ENCODE results near the gene ACOX3.

ACOX3 gene

DNA sequence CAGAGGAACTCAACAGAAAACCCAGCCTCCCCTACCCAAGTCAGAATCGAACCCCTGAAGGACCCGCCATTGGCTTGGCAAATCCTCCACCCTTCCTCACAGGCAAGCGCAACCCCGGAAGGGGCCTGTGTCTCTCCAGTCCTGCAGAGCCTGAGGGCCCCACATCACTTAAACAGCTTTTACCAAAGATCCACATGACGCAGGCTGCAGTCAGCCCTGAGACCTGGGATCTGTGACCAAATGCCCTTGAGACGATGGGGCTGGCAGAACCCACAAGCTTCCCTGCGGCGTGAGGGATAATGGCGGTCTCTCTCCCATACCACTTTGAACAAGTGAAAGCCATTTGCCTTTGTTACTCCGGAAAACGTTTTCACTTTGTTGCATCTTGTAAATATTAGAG is 54.9 kb downstream of the ACOX3 start:
- no peak for DNase-seq

DNA sequence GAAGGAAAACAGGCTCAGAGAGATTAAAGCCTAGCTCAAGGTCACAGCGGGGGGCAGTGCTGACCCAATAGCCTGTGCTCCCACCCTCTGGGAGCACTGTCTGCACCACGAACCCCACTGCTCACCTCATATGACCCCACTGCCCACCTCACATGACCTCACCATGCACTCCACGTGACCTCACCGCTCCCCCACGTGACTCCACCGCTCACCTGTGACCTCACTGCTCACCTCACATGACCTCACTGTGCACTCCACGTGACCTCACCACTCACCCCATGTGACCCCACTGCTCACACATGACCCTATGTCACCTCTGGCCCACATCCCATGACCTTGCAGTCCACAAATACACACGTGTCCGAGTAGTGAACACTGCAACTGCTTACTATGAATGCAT is 55.4 kb downstream of the ACOX3 start:
- no peak for DNase-seq

DNA sequence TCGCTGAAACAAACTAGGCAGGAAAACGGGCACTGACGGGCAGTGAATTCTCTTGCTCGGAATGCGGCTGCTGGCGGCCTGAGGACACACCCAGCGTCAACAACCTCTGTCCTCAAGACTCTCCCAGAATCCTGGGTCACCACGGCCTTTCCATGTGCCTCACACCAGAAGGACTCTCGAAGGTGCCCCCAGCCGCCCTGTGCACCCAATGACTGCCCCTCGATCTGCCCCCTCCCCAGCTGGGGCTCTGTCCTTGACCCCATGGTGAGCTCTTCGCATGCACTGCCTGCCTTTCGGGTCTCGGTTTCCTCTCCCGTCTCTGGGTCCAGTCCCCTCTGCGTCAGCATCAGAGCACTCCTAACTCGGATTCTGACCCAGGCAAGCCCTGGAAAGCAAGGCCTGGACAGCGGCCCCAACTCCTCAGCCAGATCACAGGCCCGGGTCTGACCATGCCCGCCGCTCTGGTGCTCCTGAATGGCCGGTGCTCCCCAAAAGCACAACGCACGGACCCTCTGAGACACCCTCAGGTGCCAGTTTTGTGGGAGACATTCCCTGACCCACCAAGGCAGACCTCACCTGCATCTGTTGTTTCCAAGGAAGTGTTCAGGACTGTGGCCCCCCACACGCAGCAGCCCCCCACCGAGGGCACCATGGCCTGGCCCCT is 56.0 kb downstream of the ACOX3 start:
- no peak for DNase-seq

DNA sequence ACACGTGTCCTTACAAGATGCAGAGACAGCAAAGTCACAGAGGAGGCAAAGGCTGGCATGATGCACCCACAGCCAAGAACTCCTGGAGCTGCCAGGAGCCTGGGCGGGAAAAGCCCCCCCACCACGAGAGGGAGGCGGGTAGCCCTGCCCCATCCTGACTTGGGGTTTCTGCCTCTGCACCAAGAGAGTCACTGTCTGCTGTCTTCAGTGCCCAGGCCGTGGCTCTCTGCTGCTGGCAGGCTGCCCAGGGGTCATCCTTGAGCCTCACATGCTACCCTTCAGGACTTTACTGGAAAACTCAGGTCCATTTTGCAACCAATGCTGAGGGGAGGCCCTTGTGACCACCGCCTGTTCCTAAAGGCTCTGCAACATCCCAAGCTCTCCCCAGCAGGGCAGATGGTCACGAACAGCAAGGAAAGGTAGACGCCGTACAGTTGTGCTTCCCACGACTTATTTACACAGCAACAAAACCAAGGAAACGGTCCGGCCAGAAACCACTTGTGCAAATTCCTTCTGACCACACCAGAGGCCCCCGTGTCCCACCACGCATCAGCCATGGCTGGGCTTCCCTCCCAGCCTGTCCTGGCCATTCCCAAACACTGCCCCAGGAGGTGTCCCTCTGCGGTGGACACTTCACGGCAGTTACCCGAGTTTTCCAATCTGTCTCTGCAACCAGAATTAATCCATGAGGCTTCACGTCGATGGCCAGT is 56.9 kb downstream of the ACOX3 start:
- no peak for DNase-seq

DNA sequence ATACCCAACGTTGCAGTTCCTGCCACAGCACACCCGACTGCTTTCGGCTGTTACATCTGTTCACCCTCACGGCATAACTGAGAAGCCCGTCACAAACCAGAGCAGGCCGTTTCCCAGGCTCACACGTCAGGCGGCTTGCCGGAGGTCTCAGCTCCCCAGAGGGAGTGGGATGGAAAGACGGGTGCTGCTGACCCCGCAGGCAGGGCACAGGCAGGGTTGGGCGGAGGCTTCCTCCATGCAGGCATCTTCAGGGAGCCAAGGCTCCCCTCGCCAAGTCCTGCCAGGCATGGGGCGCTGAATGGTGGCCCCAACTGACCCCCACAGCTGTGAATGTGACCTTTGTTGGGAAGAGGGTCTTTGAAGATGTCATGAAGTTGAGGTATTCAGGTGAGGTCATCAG is 57.5 kb downstream of the ACOX3 start:
- DNase-seq, result no peak

DNA sequence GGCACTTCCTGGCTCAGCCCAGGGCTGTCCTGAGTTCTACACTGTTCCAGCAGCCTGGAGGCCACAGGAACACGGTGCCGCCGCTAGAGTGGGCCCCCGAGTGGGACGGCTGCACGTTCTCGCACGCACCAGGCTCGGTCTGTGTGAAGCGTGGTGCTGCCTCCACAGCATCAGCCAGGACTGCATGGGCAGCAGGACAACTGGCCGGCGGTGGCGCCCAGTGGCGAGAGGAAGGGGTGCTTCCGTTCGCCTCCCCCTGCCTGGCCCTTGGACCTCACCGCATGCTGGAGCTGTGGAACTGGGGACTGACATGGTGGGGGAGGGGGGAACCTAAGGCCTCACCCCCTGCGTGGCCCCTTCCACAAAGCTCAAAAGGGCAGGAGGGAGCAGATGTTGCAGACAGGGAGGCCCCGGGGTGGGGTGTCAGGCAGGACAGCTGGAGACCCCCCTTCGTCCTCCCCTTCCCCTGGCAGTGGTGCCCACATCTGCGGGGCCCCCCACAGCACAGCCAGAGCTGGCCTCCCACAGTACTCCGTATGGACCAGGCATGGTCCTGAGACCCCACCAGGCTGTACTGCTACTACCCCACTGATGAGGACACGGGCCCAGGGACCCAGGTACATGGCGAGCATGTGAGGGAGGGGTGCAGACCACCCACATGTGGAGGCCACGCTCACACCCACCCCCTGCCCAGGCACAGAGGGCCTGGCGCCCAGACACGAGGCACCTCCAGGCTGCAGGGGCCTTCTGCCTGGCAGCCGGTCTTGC is 58.5 kb downstream of the ACOX3 start:
- DNase-seq, result no peak

DNA sequence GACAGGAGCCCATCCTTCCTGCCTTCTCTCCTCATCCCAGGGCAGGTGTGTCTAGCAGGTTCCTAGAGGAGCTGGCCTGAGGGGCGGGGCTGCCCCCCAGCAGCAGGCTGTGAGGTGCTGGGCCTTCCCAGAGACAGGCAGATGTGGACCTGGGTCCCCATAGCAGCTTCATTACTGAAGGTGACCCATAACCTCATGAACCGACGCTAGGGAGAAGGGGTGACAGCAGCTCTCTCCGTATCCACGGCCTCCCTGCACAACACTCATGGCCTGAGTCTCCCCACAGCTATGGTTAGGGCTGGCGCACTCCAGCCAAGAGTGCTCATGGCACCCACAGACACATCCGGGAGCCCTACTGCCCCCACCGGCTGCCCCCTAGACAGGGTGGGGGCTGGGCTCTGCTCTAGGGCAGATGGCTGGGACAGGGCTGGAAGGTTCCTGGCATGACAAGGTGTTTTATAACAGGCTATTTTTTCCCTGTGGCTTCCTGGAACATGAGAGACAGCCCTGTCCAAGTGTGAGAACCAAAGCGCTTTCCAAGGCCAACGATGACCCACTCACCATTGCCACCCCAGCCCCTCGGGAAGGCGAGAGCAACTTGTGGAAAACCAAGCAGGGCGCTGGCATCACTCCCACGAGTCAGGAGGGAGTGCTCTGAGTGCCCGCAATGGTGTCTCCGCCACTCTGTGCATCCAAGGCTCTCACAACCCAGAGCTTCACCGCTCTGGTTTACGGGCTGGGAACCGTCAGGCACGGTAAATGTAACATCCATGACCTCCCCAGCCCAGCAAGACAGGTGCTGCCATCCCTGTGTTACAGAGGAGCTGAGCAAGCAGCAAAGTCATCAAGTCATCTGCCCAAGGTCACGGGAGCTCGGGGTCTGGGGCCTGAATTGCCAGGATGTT is 59.8 kb downstream of the ACOX3 start:
- no peak for DNase-seq

DNA sequence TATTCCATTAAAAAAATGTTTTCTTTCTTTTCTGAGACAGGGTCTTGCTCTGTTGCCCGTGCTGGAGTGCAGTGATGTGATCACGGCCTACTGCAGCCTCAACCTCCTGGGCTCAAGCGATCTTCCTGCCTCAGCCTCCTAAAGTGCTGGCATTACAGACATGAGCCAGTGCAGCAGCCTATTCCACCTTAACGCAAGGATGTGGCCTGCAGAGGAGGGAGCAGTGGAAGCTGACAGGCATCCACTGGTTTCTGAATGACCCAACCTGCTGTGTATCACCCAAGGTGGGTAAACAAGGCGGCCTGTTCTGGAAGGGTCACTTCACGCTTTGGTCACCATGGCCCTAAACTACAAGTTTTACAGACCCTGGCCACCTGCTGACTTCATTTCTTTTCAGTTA is 60.8 kb downstream of the ACOX3 start:
- no peak for DNase-seq

DNA sequence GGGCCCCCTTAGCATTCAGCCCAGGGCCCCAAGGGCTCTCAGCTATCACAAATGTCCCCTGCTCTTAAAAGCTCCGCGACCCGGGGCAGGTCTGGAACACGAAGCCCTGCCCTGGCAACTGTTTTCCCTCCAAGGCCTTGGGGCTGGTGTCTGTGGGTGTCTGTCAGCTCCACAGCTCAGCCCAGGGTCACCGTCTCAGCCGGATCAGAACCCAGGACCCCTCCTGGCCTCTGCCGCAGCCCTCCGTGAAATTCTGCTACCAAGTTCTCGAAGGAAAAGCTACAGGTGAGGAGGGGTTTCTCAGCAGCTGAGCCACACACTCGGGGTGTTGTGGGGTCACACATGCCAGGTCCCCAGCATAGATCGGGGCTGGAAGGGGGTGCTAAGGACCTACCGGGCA is 61.2 kb downstream of the ACOX3 start:
- DNase-seq, result no peak

DNA sequence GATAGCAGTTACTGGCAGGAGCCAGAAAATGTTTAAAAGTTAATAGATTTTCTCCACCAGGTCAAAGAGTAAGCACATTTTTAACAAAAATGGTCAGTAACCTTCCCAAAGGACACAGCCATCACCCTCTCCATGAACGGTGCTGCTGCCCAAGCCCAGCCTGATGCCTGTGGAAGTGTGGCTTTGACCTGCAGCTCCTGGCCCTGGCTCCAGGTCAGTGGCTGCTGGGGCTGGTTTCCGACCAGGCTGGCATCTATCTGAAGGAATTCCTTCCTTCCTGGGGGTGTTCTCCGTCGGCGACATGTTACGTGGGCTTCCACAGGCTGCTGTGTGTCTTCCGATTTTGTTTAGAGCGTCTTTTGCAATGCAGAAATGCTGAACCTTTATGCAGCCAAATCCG is 61.7 kb downstream of the ACOX3 start:
- no peak for DNase-seq

DNA sequence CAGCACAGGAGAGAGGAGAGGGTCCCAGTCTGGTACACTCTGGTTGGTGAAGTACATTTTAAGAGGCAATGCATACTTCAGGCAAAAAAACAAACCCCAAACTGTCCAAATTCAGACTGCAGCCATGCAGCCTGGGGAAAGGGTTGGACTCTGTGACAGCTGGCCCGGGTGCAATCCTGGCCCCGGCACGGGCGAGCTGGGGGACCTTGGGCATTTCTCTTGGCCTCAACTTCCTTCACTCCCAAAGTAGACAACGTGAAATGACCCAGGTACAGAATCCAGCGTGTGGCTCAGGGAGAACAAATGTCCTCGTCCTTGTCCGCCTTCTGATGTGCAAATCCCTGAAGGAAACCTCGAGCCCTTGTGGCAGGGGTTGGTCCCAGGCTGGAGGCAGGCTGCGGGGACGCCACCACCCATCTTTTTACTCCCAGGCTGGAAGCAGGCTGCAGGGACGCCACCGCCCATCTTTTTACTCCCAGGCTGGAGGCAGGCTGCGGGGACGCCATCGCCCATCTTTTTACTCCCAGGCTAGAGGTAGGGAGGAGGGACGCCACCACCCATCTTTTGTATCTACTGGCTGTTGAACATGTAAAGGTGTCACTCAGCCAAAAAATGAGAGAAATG is 62.3 kb downstream of the ACOX3 start:
- DNase-seq, result no peak

DNA sequence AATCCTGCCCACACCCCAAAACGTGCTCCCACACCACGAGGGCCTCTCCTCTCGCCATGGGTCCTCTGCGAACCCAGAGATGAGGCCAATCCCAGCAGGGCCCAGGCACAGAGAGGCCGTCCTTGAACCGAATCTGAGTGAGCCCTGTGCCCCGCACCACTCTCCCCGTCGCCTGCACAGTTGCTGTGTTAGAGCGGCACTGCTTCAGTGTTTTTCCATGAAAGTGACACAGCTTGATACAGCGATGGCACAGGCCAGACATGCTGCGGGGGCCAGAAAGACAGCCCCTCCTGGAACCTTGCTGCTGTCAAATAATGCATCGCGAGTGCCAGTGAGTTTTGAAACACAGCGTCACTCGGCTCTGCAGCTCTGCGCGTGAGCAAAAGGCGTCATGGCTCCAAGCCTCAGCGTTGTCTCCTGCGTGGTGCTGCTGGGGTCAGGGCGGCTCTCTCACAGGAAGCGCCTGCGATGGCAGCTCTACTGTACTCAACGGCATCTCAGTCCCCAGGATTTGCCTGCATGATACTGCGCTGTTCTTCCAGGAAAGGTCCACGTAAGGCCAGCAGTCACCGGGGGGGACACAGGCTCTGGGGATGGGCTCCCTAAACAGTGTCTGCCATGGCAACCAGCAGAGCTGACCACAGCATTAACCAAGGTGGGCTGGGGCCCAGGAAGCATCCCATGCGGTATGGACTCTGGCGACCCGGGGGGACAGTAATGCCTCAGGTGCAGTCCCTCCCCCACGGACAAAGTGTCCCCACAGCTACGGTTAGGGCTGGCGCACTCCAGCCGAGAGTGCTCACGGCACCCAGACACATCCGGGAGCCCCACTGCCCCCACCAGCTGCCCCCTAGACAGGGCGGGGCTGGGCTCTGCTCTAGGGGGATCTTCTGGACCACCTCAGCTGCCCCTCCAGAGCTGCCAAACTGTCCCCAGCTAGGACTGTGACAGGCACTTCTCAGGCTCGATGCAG is 63.1 kb downstream of the ACOX3 start:
- no peak for DNase-seq

DNA sequence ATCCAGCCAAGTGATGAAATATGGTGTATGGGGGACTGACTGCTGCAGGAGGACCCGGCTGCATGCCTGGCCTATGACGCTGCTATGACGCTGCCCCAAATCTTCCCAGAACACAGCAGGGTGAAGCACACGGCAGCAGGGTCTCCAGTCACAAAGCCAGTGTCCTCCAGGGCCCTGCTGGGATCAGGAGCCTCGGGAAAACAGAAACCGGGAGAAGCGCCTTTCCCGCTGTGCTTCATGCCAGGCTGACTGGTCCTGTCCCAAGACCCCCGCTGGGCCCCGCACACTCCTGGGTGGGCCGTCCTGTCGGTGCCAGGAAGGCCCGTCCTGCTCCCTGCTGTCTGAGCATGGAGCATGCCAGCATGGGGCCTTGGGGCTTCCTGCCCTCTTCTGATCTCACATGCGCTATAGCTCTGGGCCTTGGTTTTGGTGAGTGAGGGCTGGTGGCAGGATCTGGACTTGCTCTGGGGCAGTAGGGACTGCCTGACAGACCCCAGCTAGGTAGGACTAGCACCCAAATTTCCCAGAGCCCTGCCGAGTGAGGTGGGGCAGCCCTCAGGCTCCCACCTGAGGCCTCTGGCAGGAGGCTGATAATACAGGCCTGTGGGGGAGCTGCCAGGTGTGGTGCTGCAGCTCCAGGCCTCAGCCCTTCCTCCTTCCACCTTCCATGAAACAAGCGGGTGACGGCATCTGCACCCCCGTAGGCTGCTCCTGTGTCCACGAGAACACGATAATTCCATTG is 64.0 kb downstream of the ACOX3 start:
- DNase-seq, result no peak

DNA sequence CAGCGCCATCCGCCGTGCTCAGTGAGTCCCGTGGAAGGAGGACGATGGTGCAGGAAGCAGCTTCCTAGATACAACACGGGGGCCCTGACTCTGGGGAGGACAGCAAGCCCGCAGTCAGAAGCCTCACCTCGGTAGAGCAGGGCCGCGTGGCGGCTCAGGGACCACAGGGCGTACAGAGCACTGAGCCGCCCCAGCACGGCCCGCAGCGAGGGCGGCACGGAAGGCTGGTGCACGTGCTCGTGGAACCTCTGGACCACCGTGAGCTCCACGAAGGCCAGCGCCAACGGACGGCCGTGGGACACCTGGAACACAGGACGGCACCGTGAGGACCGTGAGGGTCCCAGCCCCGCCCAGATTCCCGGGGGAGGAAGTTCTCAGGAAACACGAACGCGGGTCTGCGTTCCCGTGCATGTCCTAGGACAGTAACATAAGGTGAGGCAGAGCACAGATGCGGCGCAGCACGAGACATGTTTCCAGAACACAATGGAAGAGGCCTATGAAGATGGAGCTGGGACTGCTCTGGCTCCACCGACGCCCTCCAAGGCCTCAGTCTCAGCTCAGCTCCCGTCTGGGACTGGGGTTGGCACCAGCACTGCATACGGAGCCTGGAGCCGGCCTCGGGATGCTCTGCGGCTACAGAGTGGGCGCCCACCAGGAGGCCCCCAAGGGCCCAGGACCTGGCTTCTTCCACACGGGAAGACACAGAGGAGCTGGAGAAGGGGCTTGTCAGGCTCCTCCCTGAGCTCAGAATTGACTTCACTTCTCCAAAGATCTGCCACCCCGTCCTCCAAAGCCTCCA is 65.5 kb downstream of the ACOX3 start:
- DNase-seq, result no peak

DNA sequence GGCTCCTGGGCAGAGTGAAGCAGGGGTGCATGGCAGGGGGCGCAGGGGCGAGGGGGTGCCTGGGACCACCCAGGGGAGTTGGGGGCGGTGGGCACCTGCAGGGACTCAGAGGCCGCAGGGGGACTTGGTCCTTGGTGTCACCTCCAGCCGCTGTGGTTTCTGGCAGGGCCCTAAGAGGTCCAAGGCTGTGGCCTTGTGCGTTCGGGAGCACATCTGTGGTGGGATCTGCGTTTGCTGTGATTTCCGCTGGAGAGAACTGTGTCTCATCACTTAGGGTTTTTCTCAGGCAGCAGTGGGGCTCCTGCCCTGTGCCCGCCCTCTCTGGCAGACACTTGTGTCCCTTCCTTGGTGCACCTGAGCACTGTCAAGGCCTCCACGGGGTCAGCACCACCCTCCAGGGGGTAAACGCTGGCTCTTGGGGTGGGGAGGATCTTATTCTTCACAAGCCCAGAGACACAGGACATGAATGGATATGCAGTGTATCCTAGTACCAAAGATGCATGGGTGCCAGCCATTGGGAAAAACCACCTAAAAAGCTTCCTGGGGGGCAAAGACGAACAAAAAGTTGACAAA is 66.5 kb downstream of the ACOX3 start:
- DNase-seq, result no peak

DNA sequence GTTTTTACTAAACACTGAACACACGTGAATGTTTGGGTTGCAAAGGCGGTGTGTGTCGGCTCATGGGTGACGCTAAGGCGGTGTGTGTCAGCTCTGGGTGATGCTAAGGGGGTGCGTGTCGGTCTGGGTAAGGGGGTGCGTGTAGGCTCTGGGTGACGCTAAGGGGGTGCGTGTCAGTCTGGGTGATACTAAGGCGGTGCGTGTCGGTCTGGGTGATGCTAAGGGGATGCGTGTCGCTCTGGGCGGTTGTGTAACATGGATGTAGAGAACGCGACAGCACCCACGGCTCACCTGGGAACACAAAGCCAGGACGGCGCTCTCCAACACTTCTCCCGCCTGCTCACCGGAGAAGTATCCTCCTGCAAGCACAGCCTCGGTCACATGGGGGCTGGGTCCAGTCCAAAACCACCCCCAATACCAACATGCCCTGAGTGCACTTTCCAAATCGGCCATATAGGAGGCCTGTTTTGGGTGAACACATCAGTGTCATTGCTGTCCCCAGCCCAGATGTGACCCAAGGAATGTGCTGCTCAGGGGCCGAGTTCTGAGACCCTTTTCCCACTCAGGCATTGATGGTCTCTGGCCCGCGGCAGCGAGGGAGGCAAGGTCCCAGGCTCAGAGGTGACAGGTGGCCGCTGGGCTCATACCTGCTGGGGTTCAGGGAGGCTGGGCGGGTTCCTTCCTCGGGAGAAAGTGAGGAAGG is 67.1 kb downstream of the ACOX3 start:
- DNase-seq, result no peak

DNA sequence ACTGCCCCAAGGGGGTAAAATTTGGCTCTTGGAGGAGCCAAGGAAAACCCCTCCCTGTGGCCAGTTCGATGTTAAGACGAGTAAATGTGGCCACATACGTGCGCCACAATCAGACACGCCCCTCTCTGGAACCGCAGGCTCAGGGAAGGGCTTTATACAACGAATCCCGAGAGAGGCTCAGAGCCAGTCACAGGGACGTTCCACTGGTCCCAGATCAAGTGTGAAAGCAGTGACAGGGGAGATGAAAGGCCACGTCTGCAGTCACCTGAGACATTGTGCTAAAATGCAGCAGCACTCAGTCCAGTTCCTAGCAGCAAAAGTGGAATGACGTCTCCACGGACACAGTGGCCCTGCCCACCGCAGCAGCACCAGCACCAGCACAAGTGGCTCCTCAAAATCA is 68.0 kb downstream of the ACOX3 start:
- no peak for DNase-seq

DNA sequence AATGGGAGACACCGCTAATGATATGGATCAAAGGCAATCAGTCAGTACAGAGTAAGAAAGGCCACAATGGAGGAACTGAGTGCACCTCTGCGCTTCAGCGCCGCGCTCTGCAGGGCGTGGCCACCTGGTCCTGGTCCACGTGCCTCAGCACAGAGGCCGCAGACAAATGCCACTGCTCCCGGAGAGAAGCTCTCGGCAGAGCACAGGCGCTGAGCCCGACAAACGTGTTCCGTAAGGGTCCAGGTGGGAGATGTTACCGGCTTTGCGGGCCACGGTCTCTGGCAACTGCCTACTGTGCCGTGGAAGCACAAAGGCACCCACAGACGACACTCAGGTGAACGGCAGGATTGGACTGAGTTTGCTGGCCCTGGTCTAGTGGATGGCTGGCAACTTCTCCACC is 68.9 kb downstream of the ACOX3 start:
- DNase-seq, result no peak

Data from EL (cell line).